HepG2 (cell line): ENCODE data around the gene C20orf96. TPM values are rescaled to one million over a fixed set of nuclear protein-coding genes. Genes with fewer than 3 reads are reported as not detected.
A peak's percentile ranks its signal among the peaks of the same experiment; 100 is the strongest.

Experiments
- DMAP1 ChIP-seq: IDR thresholded peaks from 2 replicates; pipeline ENCODE4 v1.6.1; 2016
- EP300 ChIP-seq, 3 experiments: sonication (generic) in 1 of 3; formaldehyde crosslinking in 1 of 3; IDR thresholded peaks; 2 replicates each; pipeline versions ENCODE4 v1.5.1 to v1.6.1; 2011 to 2020; ENCODE audit warnings: low read depth in 2 of 3, low read length in 2 of 3, borderline replicate concordance in 1 of 3, improper control_type of control experiment in 1 of 3, mild to moderate bottlenecking in 1 of 3, missing genetic modification reagents in 1 of 3, moderate library complexity in 1 of 3
- GMEB1 ChIP-seq: sonication (generic); formaldehyde crosslinking; IDR thresholded peaks from 2 replicates; pipeline ENCODE4 v1.5.1; 2020; ENCODE audit warnings: missing genetic modification reagents, mild to moderate bottlenecking, borderline replicate concordance
- HOXA9 ChIP-seq: sonication (generic); formaldehyde crosslinking; IDR thresholded peaks from 2 replicates; pipeline ENCODE4 v1.8.1; 2022; ENCODE audit warnings: missing genetic modification reagents, mild to moderate bottlenecking, moderate library complexity, borderline replicate concordance
- ISL2 ChIP-seq: sonication (generic); formaldehyde crosslinking; IDR thresholded peaks from 2 replicates; pipeline ENCODE4 v1.5.0; 2020; ENCODE audit warnings: missing genetic modification reagents
- NPAS2 ChIP-seq: sonication (generic); formaldehyde crosslinking; IDR thresholded peaks from 2 replicates; pipeline ENCODE4 v1.8.0; 2022; ENCODE audit warnings: mild to moderate bottlenecking, missing genetic modification reagents, borderline replicate concordance
- PHB2 ChIP-seq: fragments of 450-650 bp; IDR thresholded peaks from 2 replicates; pipeline ENCODE4 v1.6.1; 2018; ENCODE audit not compliant: partially characterized antibody
- TBX2 ChIP-seq: sonication (generic); formaldehyde crosslinking; IDR thresholded peaks from 2 replicates; pipeline ENCODE4 v1.5.0; 2020; ENCODE audit warnings: missing genetic modification reagents, mild to moderate bottlenecking, borderline replicate concordance
- TCF7 ChIP-seq: sonication (generic); IDR thresholded peaks from 2 replicates; pipeline ENCODE4 v1.6.1; 2016; ENCODE audit warnings: antibody characterized with exemption, low read depth
- THYN1 ChIP-seq: sonication (generic); formaldehyde crosslinking; IDR thresholded peaks from 2 replicates; pipeline ENCODE4 v1.8.1; 2023; ENCODE audit warnings: low read depth, mild to moderate bottlenecking, moderate library complexity, missing genetic modification reagents, borderline replicate concordance
- ZFAT ChIP-seq: sonication (generic); formaldehyde crosslinking; conservative IDR thresholded peaks from 2 replicates; pipeline ENCODE4 v1.8.1; 2023; ENCODE audit warnings: missing genetic modification reagents, inconsistent platforms
- ZNF280B ChIP-seq: sonication (generic); formaldehyde crosslinking; IDR thresholded peaks from 2 replicates; pipeline ENCODE4 v1.5.0; 2020; ENCODE audit warnings: missing genetic modification reagents, mild to moderate bottlenecking, borderline replicate concordance
- ZNF414 ChIP-seq: sonication (generic); formaldehyde crosslinking; IDR thresholded peaks from 2 replicates; pipeline ENCODE4 v1.5.0; 2020; ENCODE audit warnings: missing genetic modification reagents
- polyA plus RNA-seq, 8 experiments: library from polyadenylated mRNA; depleted of rRNA in 3 of 8; stranded (reverse) in 7 of 8; unstranded in 1 of 8; fragments of >200 nt; fragmentation: Illumina TruSeq in 4 of 8; extraction: Trizol in 4 of 8; gene quantifications; 2 replicates each; pipeline versions ENCODE4 v1.2.1 to v1.2.3, GENCODE V29; 2011 to 2016; ENCODE audit warnings: low read depth in 4 of 8, missing spikeins in 1 of 8, mixed read lengths in 1 of 8; ENCODE audit not compliant: insufficient read depth in 1 of 8
- total RNA-seq, 5 experiments: library from RNA; depleted of rRNA; stranded (reverse); fragments of >200 nt; fragmentation: Illumina TruSeq; extraction: Trizol; gene quantifications; 2 replicates each; pipeline ENCODE4 v1.2.3, GENCODE V29; 2016; ENCODE audit warnings: low read depth in 1 of 5
- TF ChIP-seq, protein P1 (sequence below): sonication (generic); formaldehyde crosslinking; IDR thresholded peaks from 2 replicates; pipeline ENCODE4; 2020; ENCODE audit warnings: missing genetic modification reagents, mild to moderate bottlenecking, borderline replicate concordance
- TF ChIP-seq, protein P2 (sequence below): sonication (generic); formaldehyde crosslinking; IDR thresholded peaks from 2 replicates; pipeline ENCODE4 v1.5.0; 2020; ENCODE audit warnings: missing genetic modification reagents, mild to moderate bottlenecking, borderline replicate concordance
- TF ChIP-seq, protein P3 (sequence below): sonication (generic); formaldehyde crosslinking; IDR thresholded peaks from 2 replicates; pipeline ENCODE4 v1.4.0; 2020; ENCODE audit warnings: mild to moderate bottlenecking, missing genetic modification reagents

The C20orf96 gene
- total and polyA plus RNA-seq, 2 of the 13 experiments (the other 11 are each of a cell fraction or from before 2014, with no cell fraction given) = 3.8 to 20.6 TPM

DNA sequence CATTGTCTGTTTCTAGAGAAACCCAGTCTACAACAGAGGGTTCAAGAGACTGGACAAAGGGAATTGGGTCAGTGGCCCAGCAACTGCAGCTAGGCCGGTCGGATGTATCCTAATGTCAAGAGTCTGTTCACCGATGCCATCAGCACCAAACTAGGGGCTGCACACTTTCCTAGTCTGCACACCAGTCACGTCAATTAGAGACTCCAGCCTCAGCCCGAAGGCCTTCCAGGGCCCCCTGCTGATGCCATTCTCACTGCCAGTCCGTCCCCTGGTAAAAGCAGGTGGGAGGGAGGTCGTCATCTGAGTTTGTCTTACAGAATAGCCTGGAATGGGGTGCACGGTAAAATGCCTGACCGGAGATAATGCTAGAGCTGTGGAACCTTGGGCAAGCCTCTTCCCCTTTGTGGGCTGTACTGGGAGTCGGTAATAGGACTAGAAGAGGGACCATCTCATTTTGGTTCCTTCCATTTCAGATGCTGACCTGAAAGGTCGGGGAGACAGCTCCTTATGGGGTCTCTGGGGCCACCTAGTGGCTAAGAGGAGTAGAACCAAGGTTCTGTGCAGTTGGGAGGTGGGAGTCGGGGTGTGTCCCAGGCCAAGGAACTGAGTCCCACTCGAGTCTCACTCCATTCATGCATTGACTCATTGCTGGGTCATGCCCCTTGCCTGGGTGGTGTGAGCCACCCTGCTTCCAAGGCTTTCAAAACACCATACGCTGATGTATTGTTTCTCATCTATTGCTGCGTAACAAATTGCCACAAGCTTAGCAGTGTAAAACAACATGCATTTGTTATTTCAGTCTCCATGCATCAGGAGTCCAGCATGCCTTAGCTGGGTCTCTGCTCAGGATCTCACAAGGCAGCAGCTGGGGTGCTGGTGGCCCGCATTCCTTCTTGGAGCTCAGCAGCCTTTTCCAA is 39.9 kb upstream of the C20orf96 start (continued):
- no peak for TF ChIP-seq PHB2
- TF ChIP-seq ZNF280B = no peak; the same call in 1 of the 2 replicates
- no peak for TF ChIP-seq NPAS2
- peak; percentile 58 for TF ChIP-seq TBX2 (CRISPR knock-in tag)
- TF ChIP-seq DMAP1 (CRISPR knock-in tag) = no peak
- no peak for TF ChIP-seq GMEB1 (CRISPR knock-in tag)
- TF ChIP-seq THYN1 (CRISPR knock-in tag) = no peak
- TF ChIP-seq ZFAT = no peak
- no peak for TF ChIP-seq HOXA9 (CRISPR knock-in tag)
- no peak for TF ChIP-seq ZNF414 (CRISPR knock-in tag)
- TF ChIP-seq, protein P1, sequence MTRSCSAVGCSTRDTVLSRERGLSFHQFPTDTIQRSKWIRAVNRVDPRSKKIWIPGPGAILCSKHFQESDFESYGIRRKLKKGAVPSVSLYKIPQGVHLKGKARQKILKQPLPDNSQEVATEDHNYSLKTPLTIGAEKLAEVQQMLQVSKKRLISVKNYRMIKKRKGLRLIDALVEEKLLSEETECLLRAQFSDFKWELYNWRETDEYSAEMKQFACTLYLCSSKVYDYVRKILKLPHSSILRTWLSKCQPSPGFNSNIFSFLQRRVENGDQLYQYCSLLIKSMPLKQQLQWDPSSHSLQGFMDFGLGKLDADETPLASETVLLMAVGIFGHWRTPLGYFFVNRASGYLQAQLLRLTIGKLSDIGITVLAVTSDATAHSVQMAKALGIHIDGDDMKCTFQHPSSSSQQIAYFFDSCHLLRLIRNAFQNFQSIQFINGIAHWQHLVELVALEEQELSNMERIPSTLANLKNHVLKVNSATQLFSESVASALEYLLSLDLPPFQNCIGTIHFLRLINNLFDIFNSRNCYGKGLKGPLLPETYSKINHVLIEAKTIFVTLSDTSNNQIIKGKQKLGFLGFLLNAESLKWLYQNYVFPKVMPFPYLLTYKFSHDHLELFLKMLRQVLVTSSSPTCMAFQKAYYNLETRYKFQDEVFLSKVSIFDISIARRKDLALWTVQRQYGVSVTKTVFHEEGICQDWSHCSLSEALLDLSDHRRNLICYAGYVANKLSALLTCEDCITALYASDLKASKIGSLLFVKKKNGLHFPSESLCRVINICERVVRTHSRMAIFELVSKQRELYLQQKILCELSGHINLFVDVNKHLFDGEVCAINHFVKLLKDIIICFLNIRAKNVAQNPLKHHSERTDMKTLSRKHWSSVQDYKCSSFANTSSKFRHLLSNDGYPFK = peak; percentile 16; the same call in 1 of the 2 replicates
- TF ChIP-seq, protein P2, sequence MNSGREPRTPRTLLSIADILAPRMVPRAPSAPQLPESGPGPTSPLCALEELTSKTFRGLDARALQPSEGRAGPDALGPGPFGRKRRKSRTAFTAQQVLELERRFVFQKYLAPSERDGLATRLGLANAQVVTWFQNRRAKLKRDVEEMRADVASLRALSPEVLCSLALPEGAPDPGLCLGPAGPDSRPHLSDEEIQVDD (CRISPR knock-in tag) = no peak
- TF ChIP-seq, protein P3, sequence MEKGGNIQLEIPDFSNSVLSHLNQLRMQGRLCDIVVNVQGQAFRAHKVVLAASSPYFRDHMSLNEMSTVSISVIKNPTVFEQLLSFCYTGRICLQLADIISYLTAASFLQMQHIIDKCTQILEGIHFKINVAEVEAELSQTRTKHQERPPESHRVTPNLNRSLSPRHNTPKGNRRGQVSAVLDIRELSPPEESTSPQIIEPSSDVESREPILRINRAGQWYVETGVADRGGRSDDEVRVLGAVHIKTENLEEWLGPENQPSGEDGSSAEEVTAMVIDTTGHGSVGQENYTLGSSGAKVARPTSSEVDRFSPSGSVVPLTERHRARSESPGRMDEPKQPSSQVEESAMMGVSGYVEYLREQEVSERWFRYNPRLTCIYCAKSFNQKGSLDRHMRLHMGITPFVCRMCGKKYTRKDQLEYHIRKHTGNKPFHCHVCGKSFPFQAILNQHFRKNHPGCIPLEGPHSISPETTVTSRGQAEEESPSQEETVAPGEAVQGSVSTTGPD (CRISPR knock-in tag) = no peak
- 0 out of 2 replicates have a peak, but pooled peaks have one; percentile 36 for TF ChIP-seq ISL2 (CRISPR knock-in tag)
- no peak for TF ChIP-seq TCF7
- no peak for TF ChIP-seq EP300 (IDR thresholded peaks at IDR 0.05; ENCODE audit: low read depth in 2 of 2, low read length in 2 of 2)
- no peak for TF ChIP-seq EP300 (CRISPR knock-in tag; IDR thresholded peaks at IDR 0.05; ENCODE audit: borderline replicate concordance)
